ENCODE results near the gene STIMATE.

STIMATE gene

DNA sequence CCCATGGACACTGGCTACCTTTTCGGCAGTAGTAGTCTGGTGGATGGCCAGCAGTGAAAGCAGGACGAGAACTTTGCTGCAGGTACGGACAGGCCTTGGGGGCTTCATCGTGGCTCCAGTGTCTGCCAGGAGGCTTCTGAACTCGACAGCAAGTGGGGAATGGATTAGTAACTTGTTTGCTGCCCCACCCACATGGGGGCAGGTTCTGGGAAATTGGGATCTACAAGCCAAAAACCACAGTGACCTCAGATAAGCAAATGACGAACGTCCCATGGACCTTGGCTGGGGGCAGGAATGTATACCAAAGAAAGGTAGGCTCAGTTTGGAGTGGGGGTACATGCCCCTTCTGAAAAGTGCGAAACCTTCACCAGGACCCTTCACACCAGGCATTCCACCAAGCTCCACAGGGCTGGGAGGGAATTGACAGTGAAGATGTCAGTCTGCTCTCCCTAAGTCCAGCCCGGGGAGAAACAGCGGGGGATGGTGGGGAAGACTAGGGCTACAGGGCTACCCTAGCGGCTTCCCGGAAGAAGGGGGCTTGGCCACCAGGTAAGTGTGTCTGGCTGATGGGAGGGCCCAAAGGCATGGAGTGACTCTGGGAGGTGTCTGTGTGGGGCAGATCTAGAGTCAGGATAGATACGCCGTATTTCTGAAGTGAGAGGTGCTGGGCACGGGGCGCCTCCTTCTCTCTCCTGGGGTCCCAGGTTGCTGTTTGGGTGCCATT, 66.7 kb downstream of the STIMATE start, which contains the start of gene ITIH4:
Gene ITIH4 (minus strand): TSS at position 138 of the 724 bp plus-strand sequence. CDS start 30 bp downstream, at position 108.
- Mint-ChIP-seq H3K4me3 (no peak within 1 kb of the TSS), H3K27me3 (no peaks in the 10 kb centered on the region), H3K36me3 (peaks cover 4% of the 10 kb centered on the region), H3K4me1 (no peaks in the 10 kb centered on the region), H3K27ac (no peak within 1 kb of the TSS), H3K9me3 (no peaks in the 10 kb centered on the region)
- no peak for ATAC-seq

DNA sequence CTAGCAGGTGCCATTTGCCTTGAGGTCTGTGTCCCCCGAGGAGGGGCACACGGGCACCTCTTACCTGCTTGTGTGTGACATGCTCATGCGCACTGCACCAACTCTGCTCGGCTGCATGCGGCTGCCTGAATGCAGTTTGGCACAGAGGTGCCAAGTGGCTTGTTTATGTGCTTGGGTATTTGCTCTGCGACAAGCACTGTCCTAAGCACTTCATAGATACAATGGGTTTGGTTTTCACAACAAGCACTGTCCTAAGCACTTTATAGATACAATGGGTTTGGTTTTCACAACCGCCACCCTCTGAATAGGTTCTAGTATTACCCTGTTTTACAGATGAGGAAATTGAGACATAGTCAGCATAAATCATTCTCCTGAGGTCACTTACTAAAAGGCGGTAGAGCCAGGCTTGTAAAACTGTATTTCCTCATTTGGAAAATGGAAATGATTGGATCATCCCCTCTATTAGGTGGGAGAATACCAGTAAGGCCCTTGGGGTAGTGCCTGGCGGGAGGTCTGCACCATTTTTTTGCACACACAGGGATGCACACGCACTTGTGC, 67.4 kb downstream of the STIMATE start:
- H3K9me3 Mint-ChIP-seq: no peaks in the 10 kb centered on the region
- ATAC-seq: no peak
- no peak overlapping the region for H3K27ac Mint-ChIP-seq
- peaks cover 4% of the 10 kb centered on the region for H3K36me3 Mint-ChIP-seq
- H3K4me3 Mint-ChIP-seq: no peak overlapping the region
- no peaks in the 10 kb centered on the region for H3K27me3 Mint-ChIP-seq
- H3K4me1 Mint-ChIP-seq: no peaks in the 10 kb centered on the region

DNA sequence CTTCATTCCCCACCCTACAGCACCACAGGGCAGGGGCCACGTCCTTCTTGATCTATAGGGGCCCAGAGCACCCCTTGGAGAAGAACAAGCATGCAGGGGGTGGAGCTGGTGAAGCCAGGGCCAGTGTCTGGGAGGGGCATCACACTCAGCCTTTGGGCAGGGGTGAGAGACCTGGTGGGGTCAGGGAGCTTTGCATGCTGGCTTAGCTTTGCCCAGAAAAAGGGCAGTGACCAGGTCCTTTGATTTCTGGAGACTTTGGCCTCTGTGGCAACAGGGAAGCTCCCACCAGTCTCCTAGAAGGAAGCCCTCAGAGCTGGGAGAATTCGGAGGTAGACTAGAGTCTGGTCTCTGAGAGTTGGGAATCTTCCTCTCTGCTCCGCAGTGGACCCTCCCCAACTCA, 67.9 kb downstream of the STIMATE start:
- Mint-ChIP-seq H3K36me3 (peaks cover 4% of the 10 kb centered on the region), H3K27me3 (no peaks in the 10 kb centered on the region), H3K4me1 (no peaks in the 10 kb centered on the region), H3K4me3 (no peak overlapping the region), H3K9me3 (no peaks in the 10 kb centered on the region), H3K27ac (no peak overlapping the region)
- no peak for ATAC-seq

DNA sequence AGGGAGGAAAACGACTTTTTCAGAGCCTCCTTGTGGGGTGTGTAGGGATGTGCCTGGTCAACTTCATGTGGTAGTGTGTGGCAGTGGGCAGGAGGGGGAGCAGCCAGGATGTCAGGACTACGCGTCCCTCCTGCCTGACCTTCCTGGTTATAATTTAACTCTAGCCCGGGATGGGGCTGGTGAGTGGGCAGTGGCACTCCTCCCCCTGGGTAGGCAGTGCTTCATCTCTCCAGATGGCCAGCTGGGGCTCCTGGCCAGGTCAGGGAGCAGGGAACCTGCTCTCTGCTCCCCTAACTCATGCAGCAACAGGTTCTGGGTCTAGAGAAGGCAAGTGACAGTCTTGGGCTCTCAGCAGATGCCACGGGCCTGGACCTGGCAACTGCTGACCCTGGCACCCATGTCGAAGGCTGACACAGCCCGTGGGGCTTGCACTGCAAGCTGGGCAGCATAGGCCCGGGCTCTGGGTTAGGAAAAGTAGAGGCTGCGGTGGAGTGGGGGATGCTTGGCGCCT, 69.4 kb downstream of the STIMATE start:
- Mint-ChIP-seq H3K4me3 (no peak overlapping the region), H3K27ac (no peak overlapping the region), H3K4me1 (no peaks in the 10 kb centered on the region), H3K27me3 (no peaks in the 10 kb centered on the region), H3K9me3 (no peaks in the 10 kb centered on the region), H3K36me3 (peaks cover 7% of the 10 kb centered on the region)
- ATAC-seq: no peak

DNA sequence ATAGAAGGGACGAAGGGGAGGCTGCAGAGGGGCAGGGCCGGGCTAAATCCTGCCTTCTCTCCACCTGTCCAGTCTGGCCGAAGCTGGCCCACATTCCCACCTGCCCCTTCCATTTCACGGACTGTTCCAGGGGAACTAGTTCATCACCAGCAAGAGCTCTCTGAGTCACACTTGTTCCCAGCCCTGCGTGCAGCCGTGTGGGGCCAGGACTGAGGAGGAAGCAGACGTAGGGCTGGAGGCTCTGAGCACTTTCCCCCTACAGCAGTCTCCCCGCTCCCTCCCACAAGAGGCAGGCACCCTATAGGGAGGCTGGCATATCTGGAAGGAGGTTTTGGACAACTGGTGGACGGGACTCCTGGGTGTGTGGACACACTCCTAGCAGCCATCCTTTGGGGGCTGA, 69.9 kb downstream of the STIMATE start:
- Mint-ChIP-seq H3K9me3 (no peaks in the 10 kb centered on the region), H3K4me1 (no peaks in the 10 kb centered on the region), H3K27ac (no peak overlapping the region), H3K36me3 (peaks cover 7% of the 10 kb centered on the region), H3K4me3 (no peak overlapping the region), H3K27me3 (no peaks in the 10 kb centered on the region)
- no peak for ATAC-seq

DNA sequence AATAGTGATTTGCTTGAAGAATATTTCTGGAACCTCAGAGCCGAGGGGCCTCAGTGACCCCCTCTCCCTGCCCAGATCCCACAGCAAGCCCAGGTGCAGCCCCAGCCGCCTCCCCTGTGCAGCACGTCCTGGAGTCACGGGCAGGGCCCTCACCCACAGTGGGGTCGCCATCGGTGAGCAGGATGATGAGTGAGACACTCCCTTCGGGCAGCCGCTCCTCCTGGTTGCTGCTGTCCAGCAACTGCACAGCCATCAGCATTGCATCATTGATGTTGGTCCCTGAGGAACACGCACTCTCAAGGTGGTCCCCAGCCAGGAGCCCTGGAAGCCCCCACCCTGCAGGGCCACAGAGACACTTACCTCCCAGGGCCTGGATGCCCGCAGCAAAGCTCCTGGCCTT, 73.3 kb downstream of the STIMATE start:
- Mint-ChIP-seq H3K4me3 (no peak overlapping the region), H3K36me3 (peaks cover 7% of the 10 kb centered on the region), H3K27ac (no peak overlapping the region), H3K9me3 (no peaks in the 10 kb centered on the region), H3K4me1 (no peaks in the 10 kb centered on the region), H3K27me3 (no peaks in the 10 kb centered on the region)
- ATAC-seq: no peak

DNA sequence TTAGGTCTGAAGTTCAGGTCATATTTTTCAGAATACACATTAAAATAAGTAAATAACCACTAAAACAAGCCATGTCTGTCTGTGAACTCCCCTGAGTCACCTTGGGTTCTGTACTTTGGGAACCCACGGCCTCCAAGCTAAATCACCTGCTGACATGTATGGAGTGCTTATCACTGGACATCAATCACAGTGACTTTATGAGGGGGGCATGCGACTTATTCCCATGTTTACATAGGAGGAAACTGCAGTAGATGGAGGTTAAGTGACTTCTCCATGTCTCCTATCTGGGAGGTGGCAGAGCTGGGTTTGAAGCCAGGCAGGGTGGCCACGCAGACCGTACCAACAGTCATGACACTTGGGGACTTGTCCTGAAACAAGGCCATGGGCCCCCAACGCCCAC, 75.0 kb downstream of the STIMATE start:
- Mint-ChIP-seq H3K27ac (no peak overlapping the region), H3K4me3 (no peak overlapping the region), H3K9me3 (no peaks in the 10 kb centered on the region), H3K4me1 (no peaks in the 10 kb centered on the region), H3K36me3 (peaks cover 7% of the 10 kb centered on the region), H3K27me3 (no peaks in the 10 kb centered on the region)
- ATAC-seq: no peak

DNA sequence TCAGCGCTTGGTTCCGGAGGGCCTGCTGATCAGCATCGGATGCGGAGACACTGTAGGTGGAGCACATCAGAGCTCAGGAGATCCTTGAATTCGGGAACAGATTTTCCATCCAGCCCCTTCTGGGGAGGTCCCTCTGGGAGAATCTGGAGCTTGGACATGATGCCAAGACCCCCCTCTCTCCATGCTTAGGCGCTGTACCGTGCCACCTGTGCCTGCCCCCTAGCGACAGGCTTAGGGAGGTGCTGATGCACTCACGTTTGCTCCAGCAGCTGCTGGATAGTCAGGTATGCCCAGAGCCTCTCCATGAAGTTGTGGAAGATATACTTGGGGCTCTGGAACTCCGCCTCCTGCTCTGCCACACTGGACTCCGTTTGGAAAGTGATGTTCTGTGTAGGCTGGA, 76.6 kb downstream of the STIMATE start:
- H3K27ac Mint-ChIP-seq: no peak overlapping the region
- H3K27me3 Mint-ChIP-seq: no peaks in the 10 kb centered on the region
- H3K36me3 Mint-ChIP-seq: peaks cover 7% of the 10 kb centered on the region
- no peak overlapping the region for H3K4me3 Mint-ChIP-seq
- H3K9me3 Mint-ChIP-seq: no peaks in the 10 kb centered on the region
- ATAC-seq: no peak
- no peaks in the 10 kb centered on the region for H3K4me1 Mint-ChIP-seq

DNA sequence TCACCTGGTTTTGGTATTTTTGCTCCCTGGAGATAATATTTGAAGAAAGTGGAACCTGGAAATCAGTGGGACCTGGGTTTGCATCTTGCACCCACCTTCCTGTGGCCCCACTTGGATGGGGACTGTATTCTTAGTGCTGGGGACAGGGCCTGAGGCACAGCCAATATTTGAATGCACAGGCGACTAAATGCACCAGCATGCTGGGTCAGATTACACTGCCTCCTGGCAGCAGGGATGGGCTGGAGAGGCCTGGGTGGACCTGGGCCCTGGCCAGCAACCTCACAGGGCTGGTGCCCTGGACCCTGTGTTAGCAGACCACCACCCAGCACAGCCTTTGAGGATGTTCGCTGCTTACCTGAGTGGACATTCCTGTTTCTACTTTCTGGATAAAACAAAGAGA, 77.4 kb downstream of the STIMATE start:
- no peaks in the 10 kb centered on the region for H3K4me1 Mint-ChIP-seq
- no peak for ATAC-seq
- no peaks in the 10 kb centered on the region for H3K9me3 Mint-ChIP-seq
- no peak overlapping the region for H3K27ac Mint-ChIP-seq
- no peak overlapping the region for H3K4me3 Mint-ChIP-seq
- no peaks in the 10 kb centered on the region for H3K27me3 Mint-ChIP-seq
- peaks cover 7% of the 10 kb centered on the region for H3K36me3 Mint-ChIP-seq

DNA sequence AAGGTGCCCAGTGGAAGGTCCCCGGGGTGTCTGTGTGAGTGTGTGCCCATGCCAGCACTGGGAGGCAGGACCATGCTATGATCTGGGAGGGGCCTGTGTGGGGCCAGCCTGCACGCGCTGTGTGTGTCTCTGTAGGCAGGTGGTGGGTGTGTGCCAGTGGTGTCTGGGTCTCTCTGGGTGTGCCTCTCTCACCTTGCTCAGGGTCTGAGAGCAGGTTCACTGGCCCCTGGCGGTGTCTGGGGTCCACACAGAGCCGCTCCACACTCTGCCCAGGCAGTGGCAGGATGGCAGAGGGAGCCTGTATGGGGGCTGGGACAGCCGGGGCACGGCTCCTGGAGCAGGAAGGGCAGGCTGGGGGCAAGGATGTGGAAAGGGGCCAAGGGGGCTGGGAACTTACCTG, 79.5 kb downstream of the STIMATE start:
- Mint-ChIP-seq H3K36me3 (no peaks in the 10 kb centered on the region), H3K27ac (no peak overlapping the region), H3K4me3 (no peak overlapping the region), H3K4me1 (no peaks in the 10 kb centered on the region), H3K9me3 (no peaks in the 10 kb centered on the region), H3K27me3 (no peaks in the 10 kb centered on the region)
- peak; percentile 32 for ATAC-seq

DNA sequence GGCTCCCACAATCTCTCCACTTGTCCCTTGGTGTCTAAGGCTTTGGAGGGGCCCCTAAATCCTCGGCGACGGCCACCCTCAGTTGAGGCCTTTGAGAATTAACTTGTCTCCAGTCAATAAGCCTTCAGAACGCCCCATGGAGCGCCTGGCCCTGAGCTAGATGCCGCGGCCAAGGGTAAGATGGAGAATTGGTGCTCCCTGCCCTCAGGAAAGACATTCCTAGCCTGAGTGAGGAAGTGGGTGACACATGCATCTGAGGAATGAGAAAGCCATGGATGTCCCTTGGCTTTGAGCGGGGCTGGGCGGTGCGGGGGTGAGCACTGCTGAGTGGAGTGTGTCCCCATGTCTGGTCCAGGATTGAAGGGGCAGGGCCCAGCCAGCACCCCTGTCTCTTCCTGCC, 80.1 kb downstream of the STIMATE start:
- Mint-ChIP-seq H3K27me3 (no peaks in the 10 kb centered on the region), H3K4me3 (no peak overlapping the region), H3K9me3 (no peaks in the 10 kb centered on the region), H3K4me1 (no peaks in the 10 kb centered on the region), H3K36me3 (no peaks in the 10 kb centered on the region), H3K27ac (no peak overlapping the region)
- ATAC-seq: no peak

DNA sequence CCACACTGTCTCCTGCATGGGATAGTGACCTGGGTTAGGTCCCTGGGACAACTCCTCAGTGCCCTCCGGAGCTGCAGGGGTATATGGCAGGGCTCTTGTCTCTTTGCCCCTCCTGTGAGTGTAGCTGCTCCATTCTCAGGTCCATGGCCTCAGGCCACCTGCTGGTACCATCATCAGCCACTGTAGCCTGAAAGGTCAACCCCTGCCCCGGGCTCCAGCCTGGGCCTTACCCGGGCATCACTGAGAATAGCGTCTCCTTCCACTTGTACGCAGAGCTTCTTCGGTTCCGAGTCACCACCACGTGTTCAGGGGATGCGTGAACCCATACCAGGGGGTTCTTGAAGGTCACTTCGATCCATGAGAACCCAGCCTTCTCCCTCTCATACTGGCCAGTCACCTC, 80.7 kb downstream of the STIMATE start:
- H3K27me3 Mint-ChIP-seq: no peaks in the 10 kb centered on the region
- no peak overlapping the region for H3K4me3 Mint-ChIP-seq
- H3K4me1 Mint-ChIP-seq: no peaks in the 10 kb centered on the region
- H3K27ac Mint-ChIP-seq: no peak overlapping the region
- no peaks in the 10 kb centered on the region for H3K36me3 Mint-ChIP-seq
- no peak for ATAC-seq
- no peaks in the 10 kb centered on the region for H3K9me3 Mint-ChIP-seq

DNA sequence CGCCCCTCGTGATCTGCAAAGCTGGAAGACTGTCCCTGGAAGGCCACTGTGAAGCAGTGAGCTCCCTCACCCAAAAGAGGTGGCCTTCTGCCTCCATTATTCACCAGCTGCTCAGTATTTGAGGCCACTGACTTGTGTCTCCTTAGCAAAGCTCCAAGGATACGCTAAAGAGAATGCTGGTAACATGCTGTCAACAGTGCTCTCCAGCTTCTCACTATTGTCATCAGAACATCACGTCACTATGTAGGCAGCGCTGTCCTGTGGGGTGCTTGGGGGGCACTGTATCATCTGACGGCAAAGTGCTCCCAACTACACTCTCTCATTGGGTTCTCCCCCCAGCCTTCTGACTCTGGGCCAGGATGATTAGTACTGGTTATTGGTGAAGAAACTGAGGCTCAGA, 81.1 kb downstream of the STIMATE start:
- Mint-ChIP-seq H3K36me3 (no peaks in the 10 kb centered on the region), H3K9me3 (no peaks in the 10 kb centered on the region), H3K27ac (no peak overlapping the region), H3K4me3 (no peak overlapping the region), H3K4me1 (no peaks in the 10 kb centered on the region), H3K27me3 (no peaks in the 10 kb centered on the region)
- ATAC-seq: no peak

DNA sequence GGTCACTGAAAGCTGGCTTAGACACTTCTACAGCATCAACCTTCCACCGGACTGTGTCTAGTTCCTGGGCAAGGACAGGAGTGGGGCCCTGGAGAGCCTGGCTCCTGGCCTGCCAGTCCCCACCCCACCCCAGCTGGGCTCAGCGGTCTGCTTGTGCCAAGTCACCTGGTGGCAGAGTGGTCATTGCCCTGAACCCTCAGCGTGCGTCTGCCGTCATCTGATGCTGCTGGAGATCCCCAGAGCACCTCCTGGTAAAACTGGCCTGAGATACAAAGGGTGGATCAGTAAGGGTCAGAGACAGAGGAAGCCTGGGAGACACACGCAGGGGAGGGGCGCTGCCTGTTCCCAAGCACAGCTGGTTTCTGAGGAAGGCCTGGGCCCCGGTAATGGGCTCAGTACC, 83.5 kb downstream of the STIMATE start:
- Mint-ChIP-seq H3K27me3 (no peaks in the 10 kb centered on the region), H3K9me3 (peaks cover 3% of the 10 kb centered on the region), H3K27ac (no peak overlapping the region), H3K4me3 (no peak overlapping the region), H3K4me1 (no peaks in the 10 kb centered on the region), H3K36me3 (no peaks in the 10 kb centered on the region)
- ATAC-seq: no peak

DNA sequence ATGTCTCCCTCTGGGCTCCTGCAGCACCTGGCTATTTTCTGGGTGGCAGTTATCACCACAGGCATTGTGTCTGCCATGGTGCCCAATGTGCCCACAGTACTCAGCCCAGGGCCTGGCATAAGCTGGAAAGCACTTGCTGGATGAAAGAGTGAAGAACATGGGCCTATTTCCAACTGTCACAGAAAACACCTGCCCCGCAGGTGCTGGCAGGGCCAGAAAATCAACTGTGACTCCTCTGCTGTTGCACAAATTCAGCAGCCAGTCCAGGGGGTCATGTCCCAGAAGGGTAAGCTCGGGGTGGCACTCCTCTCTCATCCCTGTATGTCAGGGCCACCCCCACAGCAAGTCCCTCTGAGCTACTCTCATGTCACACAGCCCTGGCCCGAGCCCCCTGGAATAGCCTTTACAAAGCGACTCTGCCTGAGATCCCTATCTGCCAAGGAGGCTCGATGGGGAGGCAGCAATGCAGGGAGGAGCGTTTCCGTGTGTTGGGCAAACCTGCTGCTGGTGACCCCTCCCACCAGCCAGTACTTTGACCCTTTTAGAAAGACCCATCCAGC, 85.8 kb downstream of the STIMATE start:
- Mint-ChIP-seq H3K4me3 (no peak overlapping the region), H3K4me1 (no peaks in the 10 kb centered on the region), H3K27me3 (no peaks in the 10 kb centered on the region), H3K9me3 (peaks cover 3% of the 10 kb centered on the region), H3K27ac (no peak overlapping the region), H3K36me3 (no peaks in the 10 kb centered on the region)
- ATAC-seq: no peak

DNA sequence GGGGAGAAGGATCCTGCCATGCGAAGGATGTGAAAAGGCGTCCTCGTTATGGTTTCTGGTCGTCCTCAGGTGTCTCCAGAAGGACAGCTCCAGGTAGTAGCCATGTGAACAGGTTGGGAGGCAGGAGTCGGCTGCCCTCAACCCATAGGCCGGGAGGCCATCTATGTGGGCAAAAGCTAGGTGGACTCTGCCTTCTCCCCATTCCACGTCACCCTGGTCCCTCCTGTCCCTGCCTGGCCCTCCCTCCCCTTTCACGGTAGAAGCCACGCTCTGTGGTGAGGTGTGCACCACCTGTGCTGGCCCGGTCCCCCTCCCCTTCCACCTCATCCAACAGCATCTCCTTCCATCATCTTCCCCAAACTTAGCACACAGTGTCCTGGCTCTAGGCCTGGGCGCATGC, 86.4 kb downstream of the STIMATE start:
- no peaks in the 10 kb centered on the region for H3K27me3 Mint-ChIP-seq
- ATAC-seq: no peak
- no peaks in the 10 kb centered on the region for H3K36me3 Mint-ChIP-seq
- no peak overlapping the region for H3K4me3 Mint-ChIP-seq
- no peaks in the 10 kb centered on the region for H3K4me1 Mint-ChIP-seq
- H3K27ac Mint-ChIP-seq: no peak overlapping the region
- peaks cover 3% of the 10 kb centered on the region for H3K9me3 Mint-ChIP-seq
